Measurements from ENCODE around the gene MED17. TPM values are rescaled to one million over a fixed set of nuclear protein-coding genes. Genes with fewer than 3 reads are reported as not detected.

MED17 gene
- total RNA-seq, 1 donor from 2014 or later = 51.4 TPM

- Histone ChIP-seq H3K4me3 (ENCODE audit: low read depth, low read length) (no peak overlapping the region), H3K27me3 (ENCODE audit: control insufficient read depth, insufficient read depth, low read length) (no peaks in the 10 kb centered on the region), H3K36me3 (ENCODE audit: control insufficient read depth, insufficient read depth, low read length) (peaks cover 3% of the 10 kb centered on the region)
- TF ChIP-seq CTCF (IDR thresholded peaks at IDR 0.05; ENCODE audit: insufficient read depth, low read length, poor library complexity, severe bottlenecking) = no peak
- DNase-seq (ENCODE audit: low read depth) = no peak
These were observed 7.4 kb downstream of the MED17 start for GRCh38 chr11:93791493-93791892.

- DNase-seq (ENCODE audit: low read depth) = no peak
- TF ChIP-seq CTCF (IDR thresholded peaks at IDR 0.05; ENCODE audit: insufficient read depth, low read length, poor library complexity, severe bottlenecking) = no peak
- no peaks in the 10 kb centered on the region for H3K27me3 ChIP-seq (ENCODE audit: control insufficient read depth, insufficient read depth, low read length)
- H3K36me3 ChIP-seq (ENCODE audit: control insufficient read depth, insufficient read depth, low read length) = peaks cover 4% of the 10 kb centered on the region
- H3K4me3 ChIP-seq (ENCODE audit: low read depth, low read length) = no peak overlapping the region
These were observed 12.6 kb downstream of the MED17 start for GRCh38 chr11:93796441-93797231.

- DNase-seq (ENCODE audit: low read depth) = no peak
- no peak for TF ChIP-seq CTCF (IDR thresholded peaks at IDR 0.05; ENCODE audit: insufficient read depth, low read length, poor library complexity, severe bottlenecking)
- Histone ChIP-seq H3K36me3 (ENCODE audit: control insufficient read depth, insufficient read depth, low read length) (peaks cover 3% of the 10 kb centered on the region), H3K27me3 (ENCODE audit: control insufficient read depth, insufficient read depth, low read length) (no peaks in the 10 kb centered on the region), H3K4me3 (ENCODE audit: low read depth, low read length) (no peak overlapping the region)
These were observed 17.3 kb downstream of the MED17 start for GRCh38 chr11:93801366-93801765.

- H3K36me3 ChIP-seq (ENCODE audit: control insufficient read depth, insufficient read depth, low read length) = peaks cover 2% of the 10 kb centered on the region
- no peak for DNase-seq (ENCODE audit: low read depth)
- no peak for TF ChIP-seq CTCF (IDR thresholded peaks at IDR 0.05; ENCODE audit: insufficient read depth, low read length, poor library complexity, severe bottlenecking)
- no peaks in the 10 kb centered on the region for H3K27me3 ChIP-seq (ENCODE audit: control insufficient read depth, insufficient read depth, low read length)
- no peak overlapping the region for H3K4me3 ChIP-seq (ENCODE audit: low read depth, low read length)
These were observed 20.8 kb downstream of the MED17 start for GRCh38 chr11:93804879-93805278.

- Histone ChIP-seq H3K4me3 (ENCODE audit: low read depth, low read length) (no peak overlapping the region), H3K36me3 (ENCODE audit: control insufficient read depth, insufficient read depth, low read length) (peaks cover 2% of the 10 kb centered on the region), H3K27me3 (ENCODE audit: control insufficient read depth, insufficient read depth, low read length) (no peaks in the 10 kb centered on the region)
- TF ChIP-seq CTCF (IDR thresholded peaks at IDR 0.05; ENCODE audit: insufficient read depth, low read length, poor library complexity, severe bottlenecking) = no peak
- no peak for DNase-seq (ENCODE audit: low read depth)
These were observed 23.9 kb downstream of the MED17 start for GRCh38 chr11:93807980-93808379.

- H3K36me3 ChIP-seq (ENCODE audit: control insufficient read depth, insufficient read depth, low read length) = peaks cover 1% of the 10 kb centered on the region
- no peaks in the 10 kb centered on the region for H3K27me3 ChIP-seq (ENCODE audit: control insufficient read depth, insufficient read depth, low read length)
- H3K4me3 ChIP-seq (ENCODE audit: low read depth, low read length) = no peak overlapping the region
- DNase-seq (ENCODE audit: low read depth) = no peak
- TF ChIP-seq CTCF (IDR thresholded peaks at IDR 0.05; ENCODE audit: insufficient read depth, low read length, poor library complexity, severe bottlenecking) = no peak
These were observed 29.9 kb downstream of the MED17 start for GRCh38 chr11:93813974-93814373.

All from kidney epithelial cell (primary cell).